GM21717 (cell line): ENCODE measurements around the gene CAPRIN1.
"Not testable (repeated sequence)": the region's sequence is repeated elsewhere in the genome, so short reads cannot be mapped to it uniquely, and the experiment has no call there.

Experiments
- ATAC-seq: cut with Tn5 transposase; IDR thresholded peaks from one replicate; pipeline ENCODE4 v1.9.1; 2021; ENCODE audit warnings: mild to moderate bottlenecking, moderate library complexity; ENCODE audit not compliant: unreplicated experiment

Gene CAPRIN1

DNA sequence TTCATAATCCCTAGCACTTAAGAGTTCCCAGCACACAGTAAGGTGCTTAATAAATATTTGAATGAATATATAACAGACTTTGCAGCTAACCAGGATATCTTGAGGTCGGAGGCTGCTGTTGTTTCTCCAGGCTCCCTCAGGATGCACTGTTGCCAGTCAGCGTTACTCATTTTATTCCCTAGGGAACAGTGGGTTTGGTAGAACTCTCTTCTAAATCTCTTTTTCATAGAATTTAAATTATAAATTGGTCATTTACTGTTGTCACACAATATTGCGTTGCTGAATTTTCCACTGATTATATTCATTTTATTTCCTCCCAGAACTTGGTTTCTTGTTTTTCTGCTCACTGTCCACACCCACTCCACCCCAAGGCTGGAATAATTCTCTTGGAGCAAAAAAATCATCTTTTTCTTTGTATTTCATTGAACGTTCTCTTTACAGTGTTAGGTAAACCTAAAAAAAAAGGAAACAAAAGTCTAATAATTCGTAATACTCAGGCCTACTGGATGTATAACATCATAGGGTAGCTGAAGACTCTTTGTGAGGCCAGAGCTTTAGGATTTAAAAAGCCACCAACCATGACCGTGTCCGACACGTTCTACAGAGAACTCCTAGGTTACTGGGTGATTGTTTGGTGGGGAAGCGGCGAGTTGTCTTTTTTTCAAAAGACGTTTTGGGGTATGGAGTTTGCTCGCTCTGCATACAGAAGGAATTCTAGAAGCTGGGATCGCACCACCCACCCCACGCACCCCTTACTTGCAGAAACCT is 766 bp upstream of the CAPRIN1 start:
- no peak for ATAC-seq

- ATAC-seq: peak; percentile 54
These were observed 591 bp downstream of the CAPRIN1 start for GRCh38 chr11:34052036-34052607.

DNA sequence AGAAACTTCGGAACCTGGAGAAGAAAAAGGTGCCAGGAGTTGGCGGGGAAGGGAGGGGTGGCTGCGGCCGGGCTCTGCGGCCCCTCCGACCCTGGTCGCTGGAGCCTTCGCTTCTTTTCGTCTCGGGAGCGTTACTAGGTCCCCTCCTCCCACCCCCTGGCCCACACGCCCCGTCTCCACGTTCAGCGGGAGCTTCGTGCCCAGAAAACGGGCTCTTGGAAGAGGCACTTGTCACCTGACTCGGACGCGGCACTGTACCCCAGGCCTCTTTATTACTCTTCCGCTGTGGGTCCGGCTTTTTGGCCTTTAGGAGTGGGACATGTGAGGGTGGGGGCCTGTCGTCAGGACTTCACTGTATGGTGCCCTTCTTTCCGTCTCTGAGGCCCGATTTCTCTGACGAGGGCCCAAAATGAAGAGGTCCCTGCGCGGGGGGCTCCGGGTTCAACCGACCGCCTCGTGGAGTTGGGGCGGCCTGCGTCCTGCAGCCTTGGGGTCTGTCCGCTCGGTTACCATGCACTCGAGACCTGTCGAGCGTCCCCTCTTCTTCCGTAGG is 1.2 kb downstream of the CAPRIN1 start:
- ATAC-seq: peak; percentile 1

GRCh38 chr11:34053161-34053686 is 1.7 kb downstream of the CAPRIN1 start:
- ATAC-seq: peak; percentile 47

GRCh38 chr11:34054351-34054750 is 2.8 kb downstream of the CAPRIN1 start:
- ATAC-seq: not testable (repeated sequence)

DNA sequence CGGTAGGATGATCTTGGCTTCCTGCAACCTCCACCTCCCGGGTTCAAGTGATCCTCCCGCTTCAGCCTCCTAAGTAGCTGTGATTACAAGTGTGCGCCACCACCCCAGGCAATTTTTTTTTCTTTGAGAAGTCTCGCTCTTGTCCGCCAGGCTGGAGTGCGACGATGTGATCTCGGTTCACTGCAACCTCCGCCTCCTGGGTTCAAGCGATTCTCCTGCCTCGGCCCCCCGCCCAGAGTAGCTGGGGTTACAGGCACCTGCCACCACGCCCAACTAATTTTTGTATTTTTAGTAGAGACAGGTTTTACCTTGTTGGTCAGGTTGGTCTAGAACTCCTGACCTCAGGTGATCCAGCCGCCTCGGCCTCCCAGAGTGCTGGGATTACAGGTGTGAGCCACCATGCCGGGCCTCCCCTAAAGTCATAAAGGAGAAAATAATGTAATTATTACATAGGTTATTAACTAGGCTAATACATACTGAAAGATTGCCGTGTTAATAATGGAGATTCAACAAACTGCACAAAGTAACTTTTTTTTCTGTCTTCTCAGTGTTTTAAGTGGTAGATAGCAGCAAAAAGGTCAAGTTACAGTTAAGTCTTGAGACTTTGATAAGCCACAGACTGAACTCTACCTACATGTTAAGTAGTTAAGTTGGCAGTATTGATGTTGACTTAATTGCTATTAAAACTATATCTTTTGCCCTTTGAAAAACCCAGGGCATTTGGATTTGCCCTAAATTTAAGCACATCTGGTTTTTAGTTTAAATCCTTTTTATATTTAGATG is 3.9 kb downstream of the CAPRIN1 start:
- ATAC-seq: no peak

DNA sequence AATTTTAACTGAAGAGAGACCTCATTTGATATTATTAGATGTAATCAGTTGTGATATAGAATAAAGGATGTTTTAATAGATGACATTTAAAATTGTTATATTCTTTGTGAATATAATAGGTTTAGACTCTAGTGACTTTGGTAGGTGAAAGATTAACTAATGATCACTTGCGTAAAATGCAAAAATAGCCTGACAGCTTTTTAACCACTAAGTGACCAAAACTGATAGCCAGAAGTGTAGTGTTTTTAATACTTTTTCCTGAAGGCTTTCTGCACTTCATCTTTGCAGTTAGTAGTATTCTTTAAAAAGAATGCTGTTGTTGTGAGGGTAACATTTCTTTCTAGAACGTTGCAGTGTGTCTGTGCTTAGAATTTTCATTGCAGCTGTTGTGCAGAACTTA is 5.1 kb downstream of the CAPRIN1 start:
- no peak for ATAC-seq

GRCh38 chr11:34063061-34063795 is 11.7 kb downstream of the CAPRIN1 start:
- no peak for ATAC-seq

GRCh38 chr11:34064291-34064690 is 12.8 kb downstream of the CAPRIN1 start:
- ATAC-seq: no peak

- no peak for ATAC-seq
These were observed 14.1 kb downstream of the CAPRIN1 start for GRCh38 chr11:34065505-34066203.

DNA sequence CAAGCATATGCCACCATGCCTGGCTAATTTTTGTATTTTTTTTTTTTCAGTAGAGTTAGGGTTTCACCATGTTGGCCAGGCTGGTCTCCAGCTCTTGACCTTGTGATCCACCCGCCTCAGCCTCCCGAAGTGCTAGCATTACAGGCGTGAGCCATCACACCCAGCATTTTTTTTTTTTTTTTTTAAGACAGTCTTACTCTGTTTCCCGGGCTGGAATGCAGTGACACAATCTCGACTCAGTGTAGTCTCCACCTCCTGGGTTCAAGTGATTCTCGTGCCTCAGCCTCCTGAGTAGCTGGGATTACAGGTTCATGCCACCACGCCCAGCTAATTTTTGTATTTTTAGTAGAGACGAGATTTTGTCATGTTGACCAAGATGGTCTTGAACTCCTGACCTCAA is 15.2 kb downstream of the CAPRIN1 start:
- ATAC-seq: not testable (repeated sequence)

- no peak for ATAC-seq
These were observed 16.0 kb downstream of the CAPRIN1 start for GRCh38 chr11:34067383-34068065.

DNA sequence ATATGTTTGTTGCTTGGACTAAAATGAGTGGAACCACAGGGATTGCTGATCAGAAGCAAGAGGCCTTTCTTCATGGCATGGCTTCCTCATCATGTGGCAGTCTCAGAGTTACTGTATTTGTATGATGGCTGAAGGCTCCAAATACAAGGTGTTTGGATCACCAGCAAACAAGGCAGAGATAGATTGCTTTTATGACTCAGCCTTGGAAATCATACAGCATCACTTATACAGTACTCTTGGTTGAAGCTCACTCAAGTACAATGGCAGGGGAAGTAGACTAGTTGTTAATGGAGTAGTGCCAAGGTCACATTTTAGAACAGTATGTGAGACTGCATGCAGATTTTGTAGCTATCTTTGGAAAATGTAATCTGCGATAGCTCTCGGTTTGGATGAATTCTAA is 16.6 kb downstream of the CAPRIN1 start:
- ATAC-seq: no peak

- ATAC-seq: not testable (repeated sequence)
These were observed 19.8 kb downstream of the CAPRIN1 start for GRCh38 chr11:34071306-34071705.

DNA sequence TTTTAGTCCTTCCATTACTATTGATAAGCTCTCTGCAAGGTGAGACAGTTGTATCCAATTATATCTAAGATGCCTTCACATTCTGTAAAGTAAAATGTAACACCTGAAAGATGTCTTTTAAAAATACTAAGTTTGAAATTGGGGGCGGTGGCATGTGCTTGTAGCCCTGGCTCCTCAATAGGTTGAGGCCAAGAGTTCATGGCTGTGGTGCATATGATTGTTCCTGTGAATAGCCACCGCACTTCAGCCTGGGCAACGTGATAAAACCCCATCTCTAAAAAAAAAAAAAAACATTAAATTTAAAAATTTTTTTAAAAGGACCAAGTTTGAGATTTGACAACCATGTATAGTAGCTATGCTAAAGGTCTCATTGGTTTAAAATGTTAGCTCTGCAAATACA is 20.5 kb downstream of the CAPRIN1 start:
- ATAC-seq: no peak

DNA sequence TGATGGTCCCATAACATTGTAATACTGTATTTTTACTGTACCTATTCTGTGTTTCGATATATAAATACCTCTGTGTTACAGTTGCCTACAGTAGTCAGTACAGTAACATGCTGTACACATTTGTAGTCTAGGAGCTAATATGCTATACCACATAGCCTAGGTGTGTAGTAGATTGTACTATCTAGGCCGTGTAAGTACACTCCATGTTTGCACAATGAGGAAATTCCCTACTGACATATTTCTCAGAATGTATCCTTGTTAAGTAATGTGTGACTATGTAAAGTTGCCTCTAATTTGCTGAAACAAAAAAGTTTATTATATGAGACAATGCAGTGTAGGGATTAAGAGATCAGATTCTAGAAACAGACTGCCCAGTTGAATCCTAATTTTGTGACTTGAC is 21.3 kb downstream of the CAPRIN1 start:
- ATAC-seq: no peak

GRCh38 chr11:34074391-34074790 is 22.9 kb downstream of the CAPRIN1 start:
- no peak for ATAC-seq

GRCh38 chr11:34075178-34075820 is 23.8 kb downstream of the CAPRIN1 start:
- no peak for ATAC-seq

- ATAC-seq: no peak
These were observed 29.1 kb downstream of the CAPRIN1 start for GRCh38 chr11:34080609-34081008.
